Chondrocyte (in vitro differentiated cells): ENCODE measurements around the gene AGGF1. TPM values are rescaled to one million over a fixed set of nuclear protein-coding genes. Genes with fewer than 3 reads are reported as not detected.

Source experiments
- DNase-seq: peaks from one replicate; pipeline ENCODE4 v3.0.0; 2021; ENCODE audit warnings: mixed read lengths, low spot score
- H3K27ac Mint-ChIP-seq: one replicate; pipeline ENCODE4 v1.8.0; 2021; ENCODE audit warnings: mild to moderate bottlenecking, moderate library complexity, mixed read lengths; ENCODE audit not compliant: unreplicated experiment
- H3K27me3 Mint-ChIP-seq: 2 replicates; pipeline ENCODE4 v1.8.0; 2021; ENCODE audit warnings: low read depth, mixed read lengths
- H3K36me3 Mint-ChIP-seq: 2 replicates; pipeline ENCODE4 v1.8.0; 2021; ENCODE audit warnings: low read depth, mixed read lengths
- H3K4me1 Mint-ChIP-seq: 2 replicates; pipeline ENCODE4 v1.8.0; 2021; ENCODE audit warnings: low read depth, mild to moderate bottlenecking, mixed read lengths
- H3K4me3 Mint-ChIP-seq: one replicate; pipeline ENCODE4 v1.8.0; 2021; ENCODE audit warnings: mild to moderate bottlenecking, moderate library complexity, mixed read lengths; ENCODE audit not compliant: unreplicated experiment
- H3K9me3 Mint-ChIP-seq: 2 replicates; pipeline ENCODE4 v1.8.0; 2021; ENCODE audit warnings: low read depth, mixed read lengths
- CTCF ChIP-seq: fragments of 200-600 bp; sonication (generic); IDR thresholded peaks from 2 replicates; pipeline ENCODE4 v1.5.0; 2021; ENCODE audit warnings: antibody characterized with exemption, mild to moderate bottlenecking, moderate library complexity
- long read RNA-seq: library from polyadenylated mRNA; stranded (forward); transcript quantifications from one replicate; pipeline ENCODE4 v2.0.0, GENCODE V29; 2021
- total RNA-seq: library from RNA; stranded (reverse); gene quantifications from 3 replicates; pipeline ENCODE4 v1.2.1, GENCODE V29; 2021

Gene AGGF1
- 17.3 to 21.0 TPM (median 17.4 TPM) in 3 replicates for total RNA-seq
- long read RNA-seq, full-length matches to known transcripts, result 9 of 10 reads
- long read RNA-seq, partial matches to known transcripts, result 0 of 10 reads
- long read RNA-seq, other reads (novel, unspliced or antisense), result 1 of 10 reads

- Mint-ChIP-seq H3K9me3 (peaks cover 9% of the 10 kb centered on the region), H3K4me1 (peaks cover 31% of the 10 kb centered on the region), H3K27ac (peak within 1 kb of the TSS; percentile 96)
Observed at GRCh38 chr5:77030097-77031071, at the start of gene AGGF1. Gene AGGF1, plus strand, starts transcription at chr5:77030404. Its CDS starts 363 bp downstream, at chr5:77030767.

GRCh38 chr5:76980518-76981144, 49.6 kb upstream of the AGGF1 start:
- Mint-ChIP-seq H3K36me3 (no peaks in the 10 kb centered on the region), H3K4me1 (no peaks in the 10 kb centered on the region), H3K4me3 (no peak overlapping the region), H3K27ac (no peak overlapping the region), H3K9me3 (no peaks in the 10 kb centered on the region), H3K27me3 (no peaks in the 10 kb centered on the region)
- TF ChIP-seq CTCF, result no peak
- DNase-seq, result no peak

More at GRCh38 chr5:77030097-77031071, at the start of gene AGGF1:
- peak within 1 kb of the TSS; percentile 95 for H3K4me3 Mint-ChIP-seq
- peaks cover 5% of the 10 kb centered on the region for H3K36me3 Mint-ChIP-seq
- no peaks in the 10 kb centered on the region for H3K27me3 Mint-ChIP-seq
- DNase-seq, result peak; percentile 96
- no peak for TF ChIP-seq CTCF

GRCh38 chr5:76982450-76982849, 47.8 kb upstream of the AGGF1 start:
- Mint-ChIP-seq H3K4me1 (no peaks in the 10 kb centered on the region), H3K27me3 (no peaks in the 10 kb centered on the region), H3K4me3 (no peak overlapping the region), H3K27ac (no peak overlapping the region), H3K9me3 (no peaks in the 10 kb centered on the region), H3K36me3 (no peaks in the 10 kb centered on the region)
- no peak for TF ChIP-seq CTCF
- DNase-seq, result no peak

GRCh38 chr5:76983468-76983867, 46.7 kb upstream of the AGGF1 start:
- Mint-ChIP-seq H3K27me3 (no peaks in the 10 kb centered on the region), H3K4me3 (no peak overlapping the region), H3K36me3 (no peaks in the 10 kb centered on the region), H3K27ac (no peak overlapping the region), H3K4me1 (no peaks in the 10 kb centered on the region), H3K9me3 (no peaks in the 10 kb centered on the region)
- TF ChIP-seq CTCF, result no peak
- no peak for DNase-seq

- H3K4me1 Mint-ChIP-seq, result no peaks in the 10 kb centered on the region
- no peak overlapping the region for H3K4me3 Mint-ChIP-seq
- DNase-seq, result no peak
- TF ChIP-seq CTCF, result no peak
- no peak overlapping the region for H3K27ac Mint-ChIP-seq
- no peaks in the 10 kb centered on the region for H3K9me3 Mint-ChIP-seq
- no peaks in the 10 kb centered on the region for H3K36me3 Mint-ChIP-seq
- H3K27me3 Mint-ChIP-seq, result no peaks in the 10 kb centered on the region
Observed at GRCh38 chr5:76986825-76987526, 43.2 kb upstream of the AGGF1 start.
